Measurements from ENCODE around the gene AHNAK.

Gene AHNAK

DNA sequence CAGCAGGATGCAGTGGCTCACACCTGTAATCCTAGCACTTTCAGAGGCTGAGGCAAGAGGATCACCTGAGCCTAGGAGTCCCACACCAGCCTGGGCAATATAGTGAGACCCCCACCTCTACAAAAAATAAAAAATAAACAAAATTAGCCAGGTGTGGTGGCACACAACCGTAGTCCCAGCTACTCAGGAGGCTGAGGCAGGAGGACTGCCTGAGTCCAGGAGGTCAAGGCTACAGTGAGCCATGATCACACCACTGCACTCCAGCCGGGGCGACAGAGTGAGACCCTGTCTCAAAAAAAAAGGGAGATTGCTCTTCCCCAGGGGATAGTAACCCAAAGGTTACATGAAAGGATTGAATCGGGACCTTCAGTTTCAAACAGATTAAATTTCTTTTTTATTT lies 54.0 kb downstream of the AHNAK start:
- no peak for DNase-seq

DNA sequence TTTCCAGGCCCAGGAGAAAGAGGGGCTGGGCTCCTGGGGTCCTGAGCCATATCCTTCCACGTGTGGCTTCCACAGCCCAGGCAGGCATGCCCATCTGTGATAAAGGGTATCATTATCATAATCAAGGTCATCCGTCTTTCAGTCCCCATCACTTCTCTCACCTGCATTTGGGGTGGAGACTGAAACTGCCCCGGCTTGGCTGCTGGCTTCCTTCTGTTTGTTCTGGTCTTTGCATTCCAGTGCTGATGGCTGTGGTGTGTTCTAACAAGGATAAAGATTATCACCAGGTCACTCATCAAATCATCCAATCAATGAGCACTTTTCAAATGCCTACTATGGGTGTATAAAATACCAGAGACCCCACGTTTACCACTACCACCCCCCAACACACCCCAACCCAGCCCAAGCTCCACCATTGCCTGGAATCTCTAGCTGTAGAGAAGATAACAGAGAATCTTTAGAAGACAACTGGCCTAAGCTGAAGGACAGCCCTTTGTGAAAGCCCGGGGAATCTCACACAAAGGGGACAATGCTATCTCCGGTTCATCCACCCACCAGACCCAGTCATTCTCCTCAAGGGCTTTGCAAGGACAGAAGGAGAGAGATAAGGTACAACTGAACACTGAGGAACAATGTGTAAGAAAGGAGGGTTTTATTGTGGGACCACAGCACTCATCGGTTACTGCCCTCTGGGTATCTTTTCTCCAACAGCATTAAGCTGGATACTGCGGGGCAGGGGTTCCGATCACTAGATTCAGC lies 54.9 kb downstream of the AHNAK start:
- no peak for DNase-seq

DNA sequence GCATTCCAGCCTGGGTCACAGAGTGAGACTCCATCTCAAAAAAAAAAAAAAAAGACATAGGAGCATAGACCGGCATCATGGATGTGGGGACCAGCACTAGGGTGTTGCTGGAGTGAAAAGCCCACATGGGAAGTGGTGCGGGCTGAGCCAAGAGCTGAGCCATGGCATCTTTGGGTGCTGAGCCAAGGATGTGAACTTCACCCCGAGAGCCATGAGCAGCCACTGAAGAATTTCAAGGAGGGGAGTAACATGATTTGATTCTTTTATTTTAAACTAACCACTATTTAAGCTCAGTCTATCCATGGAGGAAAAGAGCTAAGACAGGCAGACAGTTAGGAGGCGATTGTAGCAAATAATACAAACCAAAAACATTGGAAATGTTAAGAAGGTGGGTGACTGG lies 57.4 kb downstream of the AHNAK start:
- DNase-seq = no peak

DNA sequence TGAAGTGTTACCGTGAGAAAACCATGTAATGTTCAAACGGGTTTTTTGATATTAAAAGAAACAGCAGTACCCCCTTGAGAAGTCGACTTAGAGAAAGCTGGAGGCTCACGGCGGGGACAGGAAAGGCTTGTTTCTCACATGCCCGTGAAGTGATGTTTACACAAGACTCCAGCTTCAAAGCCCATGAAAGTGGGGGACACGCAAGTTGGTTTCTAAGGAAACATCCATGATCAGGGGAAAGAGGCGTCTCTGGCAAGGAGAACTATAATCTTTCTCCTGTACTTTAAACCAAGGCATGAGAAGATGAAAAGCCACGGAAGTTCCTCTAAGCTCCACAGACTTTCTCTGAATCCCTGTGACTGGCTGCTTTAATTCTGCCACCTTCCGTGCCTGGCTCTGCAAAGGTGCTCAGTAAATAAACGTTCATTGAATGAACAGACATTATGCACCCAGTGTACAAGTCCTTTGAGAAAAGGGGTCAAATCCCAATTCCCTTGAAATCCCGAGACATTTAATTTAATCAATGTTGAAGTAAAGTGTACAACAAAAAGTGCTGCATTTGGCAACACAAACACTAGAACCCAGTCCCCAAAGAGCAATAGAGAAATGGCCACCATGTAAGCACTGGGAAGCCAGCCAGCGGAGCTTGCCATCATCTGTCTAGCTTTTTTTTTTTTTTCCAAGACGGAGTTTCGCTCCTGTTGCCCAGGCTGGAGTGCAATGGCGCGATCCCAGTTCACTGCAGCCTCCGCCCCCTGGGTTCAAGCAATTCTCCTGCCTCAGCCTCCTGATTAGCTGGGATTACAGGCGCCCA lies 58.7 kb downstream of the AHNAK start:
- peak; percentile 89 for DNase-seq

DNA sequence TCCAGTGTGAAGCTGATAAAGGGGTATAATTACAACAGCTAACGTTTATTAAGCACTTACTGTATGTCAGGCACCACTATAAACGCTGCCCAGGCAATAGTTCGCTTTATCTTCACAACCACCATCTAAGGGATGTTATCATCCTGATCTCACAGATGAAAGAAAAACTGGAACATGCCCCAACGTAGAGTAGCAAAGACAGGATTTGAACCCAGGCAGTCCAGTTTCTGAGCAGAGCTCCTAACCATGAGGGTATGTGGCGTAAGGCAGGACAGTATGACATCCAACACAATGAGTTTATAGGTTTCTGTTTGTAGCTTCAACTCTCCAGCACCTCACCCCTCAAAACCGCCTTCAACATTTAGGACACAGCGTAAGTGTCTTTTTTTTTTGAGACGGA lies 59.5 kb downstream of the AHNAK start:
- no peak for DNase-seq

DNA sequence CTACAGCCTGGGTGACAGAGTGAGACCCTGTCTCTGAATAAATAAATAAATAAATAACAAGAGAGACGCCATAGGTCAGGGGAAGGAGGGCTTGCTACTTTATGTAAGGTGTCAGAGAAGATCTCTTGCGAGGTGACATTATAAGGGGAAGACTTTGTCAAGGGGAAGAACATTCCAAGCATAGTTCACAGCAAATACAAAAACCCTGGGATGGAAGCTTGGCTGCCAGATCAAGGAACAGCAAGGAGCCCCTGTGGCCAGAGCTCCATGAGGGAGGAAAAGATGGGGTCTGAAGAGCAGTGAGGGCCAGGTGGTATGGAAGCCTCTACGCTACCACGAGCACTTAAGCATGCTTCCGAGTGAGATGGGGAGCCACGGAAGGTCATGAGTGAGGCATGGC lies 62.3 kb downstream of the AHNAK start:
- DNase-seq = no peak

DNA sequence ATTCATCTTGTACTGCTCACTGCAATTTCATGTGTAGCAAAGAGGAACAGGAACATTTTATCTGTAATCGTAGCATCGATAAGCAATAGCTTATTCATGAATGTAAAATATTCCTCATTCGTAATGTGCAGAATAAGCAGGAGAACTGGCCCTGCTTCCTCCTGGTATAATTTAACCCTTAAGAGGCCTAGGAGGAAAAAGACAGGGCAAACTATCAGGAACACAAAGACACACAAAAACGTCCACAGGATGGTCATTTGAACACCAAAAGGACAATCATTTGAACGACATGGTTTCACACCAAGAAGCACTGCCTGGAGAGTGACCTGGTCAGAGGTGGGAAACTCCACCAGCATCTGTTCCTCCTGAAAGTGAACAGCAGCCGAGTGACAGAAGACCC lies 63.9 kb downstream of the AHNAK start:
- no peak for DNase-seq

DNA sequence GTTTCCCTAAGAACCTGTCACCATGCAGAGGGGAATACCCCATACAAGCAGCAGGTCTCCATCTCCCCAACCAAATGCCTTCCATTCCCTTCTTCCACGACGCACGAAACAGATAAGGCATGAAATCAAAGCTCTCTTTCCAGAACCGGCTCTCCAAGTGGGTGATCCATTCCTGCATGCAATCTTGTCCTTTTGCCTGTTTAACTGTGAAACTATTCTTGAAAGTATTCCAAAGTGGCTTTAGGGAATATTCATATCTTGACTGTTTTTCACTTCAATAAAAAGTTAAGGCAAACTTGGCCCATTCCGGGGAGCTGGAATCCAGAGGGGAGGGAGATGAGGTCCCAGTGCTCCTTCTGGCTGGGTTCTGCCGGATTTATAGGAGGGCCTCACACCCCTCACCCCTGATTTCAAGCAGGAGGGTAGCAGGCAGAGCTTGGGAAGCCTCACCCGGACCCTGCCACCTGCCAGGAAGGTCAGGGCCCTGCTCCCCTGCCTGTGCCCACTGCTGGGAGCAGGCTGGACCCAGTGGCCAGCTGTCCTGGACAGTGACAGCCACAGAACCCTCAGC lies 66.9 kb downstream of the AHNAK start:
- DNase-seq = no peak

DNA sequence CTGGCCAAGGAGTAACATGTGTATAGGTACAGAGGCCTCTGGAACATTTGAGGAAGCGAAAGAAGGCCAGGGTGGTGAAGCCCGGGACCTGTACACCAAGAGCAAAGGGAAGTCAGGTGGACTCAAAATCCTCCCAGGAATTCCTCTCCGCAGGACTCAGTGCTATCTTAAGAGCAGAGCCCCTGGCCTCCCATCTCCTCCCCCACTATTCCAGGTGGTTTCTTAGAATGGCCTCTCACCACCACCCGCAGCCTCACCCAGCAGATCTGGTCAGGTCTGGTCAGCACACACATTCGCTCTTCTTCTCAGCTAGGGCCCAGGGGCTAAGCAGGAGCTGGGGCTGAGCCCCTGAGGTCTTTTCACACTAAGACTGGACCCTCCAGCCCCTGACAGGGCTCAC lies 68.7 kb downstream of the AHNAK start:
- no peak for DNase-seq

DNA sequence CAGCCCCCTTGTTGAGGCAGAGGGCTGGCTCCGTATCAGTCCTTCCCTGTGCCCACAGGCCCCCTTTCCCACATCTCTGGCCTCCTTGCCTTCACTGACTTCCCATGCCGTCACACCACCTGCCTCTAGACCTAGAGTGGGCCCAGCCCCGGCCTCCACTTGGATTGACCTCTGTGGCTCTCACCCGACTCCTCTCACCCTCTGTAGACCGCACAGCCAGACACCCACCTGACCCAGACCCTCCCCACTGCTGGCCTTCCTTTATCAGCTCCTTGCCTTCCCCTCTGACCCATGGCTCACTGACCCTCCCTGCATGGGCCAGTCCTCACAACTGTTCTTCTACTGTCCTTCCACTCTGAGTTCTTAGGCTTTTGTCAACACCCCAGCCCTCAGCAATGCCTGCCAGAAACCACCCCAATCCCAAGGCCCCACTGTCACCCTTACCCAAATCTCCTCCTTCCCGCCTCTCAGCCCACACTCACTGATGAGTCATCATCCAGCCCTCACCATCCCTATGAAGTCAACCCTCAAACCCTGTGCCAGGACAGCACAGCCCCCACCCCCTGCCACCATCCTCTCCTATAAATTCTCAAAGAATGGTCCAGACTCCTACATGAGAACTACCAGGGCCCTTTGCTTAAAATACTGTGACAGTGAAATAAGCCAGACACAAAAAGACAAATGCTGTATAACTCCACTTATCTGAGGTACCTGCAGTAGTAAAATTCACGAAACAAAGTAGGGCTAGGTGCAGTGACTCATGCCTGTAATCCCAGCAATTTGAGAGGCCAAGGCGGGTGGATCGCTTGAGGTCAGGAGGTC lies 74.3 kb downstream of the AHNAK start:
- no peak for DNase-seq

DNA sequence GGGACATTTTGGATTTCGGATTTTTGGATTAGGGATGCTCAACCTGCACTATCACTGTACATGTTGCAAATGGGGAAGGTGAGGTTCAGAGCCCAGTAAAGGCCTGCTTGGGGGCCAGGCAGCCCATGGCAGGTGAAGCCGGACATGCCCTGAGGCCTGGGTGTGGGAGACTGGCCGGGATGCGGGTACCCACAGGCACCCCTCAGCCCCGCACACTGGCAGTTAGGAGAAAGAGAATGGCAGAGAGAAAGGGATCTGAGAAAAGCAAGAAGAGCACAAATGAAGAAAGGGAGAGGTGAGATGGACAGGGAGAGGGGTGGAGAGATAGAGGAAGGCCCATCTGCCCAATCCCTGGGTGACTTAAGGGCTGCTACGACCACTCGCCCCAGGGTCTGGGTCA lies 75.0 kb downstream of the AHNAK start:
- no peak for DNase-seq

DNA sequence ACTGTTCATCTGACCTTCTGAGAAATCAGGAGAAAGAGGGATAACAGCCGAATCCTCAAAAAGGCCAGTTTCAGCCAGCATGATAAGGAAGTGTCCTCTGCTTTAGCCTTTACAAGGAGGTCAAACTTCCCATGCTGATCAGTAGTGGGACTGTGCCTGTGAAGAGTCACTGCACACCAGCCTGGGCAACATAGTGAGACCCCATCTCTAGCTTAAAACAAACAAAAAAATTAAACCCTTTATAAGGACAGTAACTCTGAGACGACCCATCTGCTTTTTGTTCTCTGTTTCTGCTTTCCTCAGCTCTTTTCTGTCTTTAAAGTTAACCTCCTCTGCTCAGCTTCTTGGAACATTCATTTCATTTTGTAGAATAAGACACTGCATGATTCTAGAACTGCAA lies 78.0 kb downstream of the AHNAK start:
- no peak for DNase-seq

DNA sequence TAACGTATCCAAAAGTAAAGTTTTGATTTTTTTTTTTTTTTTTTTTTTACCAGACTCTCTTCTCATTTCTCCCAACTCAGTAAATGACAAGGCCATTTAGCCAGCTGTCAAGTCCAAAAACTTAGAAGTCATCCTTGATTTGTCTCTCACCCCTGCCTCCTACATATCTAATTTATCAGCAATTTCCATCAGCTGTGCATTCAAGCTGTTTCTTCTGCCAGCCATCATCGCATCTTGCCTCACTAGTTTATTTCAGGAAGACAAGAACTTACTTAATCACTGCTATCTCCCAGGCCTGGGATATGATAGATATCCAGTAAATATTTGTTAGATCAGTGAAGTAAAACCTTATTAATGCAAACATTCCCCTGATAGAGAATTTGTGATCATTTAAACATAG lies 80.2 kb downstream of the AHNAK start:
- DNase-seq = no peak

DNA sequence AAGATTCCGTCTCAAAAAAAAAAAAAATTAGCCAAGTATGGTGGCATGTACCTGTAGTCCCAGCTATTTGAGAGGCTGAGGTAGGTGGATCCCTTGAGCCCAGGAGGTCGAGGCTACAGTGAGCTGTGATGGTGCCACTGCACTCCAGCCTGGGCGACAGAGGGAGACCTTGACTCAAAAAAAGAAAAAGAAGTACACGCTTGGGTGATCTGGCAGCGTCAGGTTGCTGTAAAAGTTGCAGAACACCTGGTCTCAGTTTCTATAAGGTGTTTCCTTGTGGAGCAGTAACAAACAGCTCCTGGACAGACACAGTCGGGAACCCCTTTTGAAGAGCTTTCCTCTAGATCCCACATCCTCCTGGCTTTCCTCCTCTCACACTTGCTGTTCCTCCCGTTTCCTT lies 82.0 kb downstream of the AHNAK start:
- peak; percentile 81 for DNase-seq

DNA sequence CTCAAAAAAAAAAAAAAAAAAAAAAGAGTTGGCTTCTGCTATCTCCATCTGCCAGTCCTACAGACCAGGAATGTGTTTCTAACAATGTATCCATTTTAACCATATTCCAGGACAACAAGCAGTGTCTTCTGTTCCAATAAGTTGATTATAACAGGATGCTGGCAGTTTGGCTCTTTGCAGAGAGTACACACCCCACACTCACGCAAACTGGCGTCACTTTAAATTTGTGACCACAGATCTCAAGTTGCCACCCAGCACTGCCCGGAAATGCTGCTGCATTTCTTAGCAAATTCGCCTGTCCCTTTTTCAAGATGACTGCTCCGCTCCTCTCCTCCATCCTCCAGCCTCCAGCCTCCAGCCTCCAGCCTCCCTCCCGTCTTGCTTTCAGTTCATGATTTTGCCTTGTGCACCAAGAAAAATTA lies 83.5 kb downstream of the AHNAK start:
- peak; percentile 41 for DNase-seq

DNA sequence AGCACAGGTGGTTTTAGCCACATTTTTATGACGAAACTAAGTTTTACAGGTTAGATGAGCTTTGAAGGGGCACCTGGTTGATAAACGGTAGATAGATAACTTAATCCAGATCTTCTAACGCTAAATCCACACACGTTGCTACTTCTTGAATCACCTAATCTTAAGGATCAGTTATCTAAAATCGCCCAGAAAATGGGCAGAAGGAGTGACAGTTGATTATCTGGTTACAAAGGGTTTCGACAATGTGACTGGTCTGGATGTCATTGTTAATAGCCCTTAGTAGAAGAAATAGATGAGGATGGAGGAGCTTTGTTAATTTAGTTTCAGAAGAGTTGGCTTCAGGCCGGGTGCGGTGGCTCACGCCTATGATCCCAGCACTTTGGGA lies 84.1 kb downstream of the AHNAK start:
- DNase-seq = no peak

DNA sequence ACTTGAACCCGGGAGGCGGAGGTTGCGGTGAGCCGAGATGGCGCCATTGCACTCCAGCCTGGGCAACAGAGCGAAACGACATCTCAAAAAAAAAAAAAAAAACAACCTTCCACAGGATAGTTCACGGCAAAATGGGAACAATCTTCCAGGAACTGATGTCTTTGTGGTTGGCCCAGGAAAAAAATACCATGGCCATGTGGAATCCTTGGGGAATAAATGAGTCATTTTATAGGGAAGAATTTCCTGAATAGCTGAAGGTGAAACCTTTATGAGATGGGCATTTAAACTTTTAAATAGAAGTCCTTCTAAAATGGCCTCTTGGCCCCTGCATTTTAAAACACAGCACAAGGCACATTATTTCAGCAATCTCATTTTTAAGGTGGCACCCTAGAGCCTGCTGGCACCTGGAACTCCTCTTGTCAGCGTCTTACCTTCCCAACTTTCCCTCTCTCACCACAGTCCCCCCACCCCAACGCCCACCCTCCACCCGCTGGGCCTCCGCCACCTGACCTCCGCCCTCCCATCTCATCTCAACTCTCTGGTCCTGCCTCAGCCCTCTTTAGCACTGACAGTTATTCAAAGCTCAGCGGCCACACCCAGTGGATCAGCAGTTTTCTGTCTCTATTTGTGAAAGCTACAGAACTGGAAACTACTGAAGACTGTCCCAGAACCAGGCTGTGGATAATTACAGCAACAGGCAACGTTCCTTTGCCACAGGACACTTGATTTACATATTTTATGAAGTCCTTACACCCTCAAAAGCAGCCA lies 84.7 kb downstream of the AHNAK start:
- no peak for DNase-seq

DNA sequence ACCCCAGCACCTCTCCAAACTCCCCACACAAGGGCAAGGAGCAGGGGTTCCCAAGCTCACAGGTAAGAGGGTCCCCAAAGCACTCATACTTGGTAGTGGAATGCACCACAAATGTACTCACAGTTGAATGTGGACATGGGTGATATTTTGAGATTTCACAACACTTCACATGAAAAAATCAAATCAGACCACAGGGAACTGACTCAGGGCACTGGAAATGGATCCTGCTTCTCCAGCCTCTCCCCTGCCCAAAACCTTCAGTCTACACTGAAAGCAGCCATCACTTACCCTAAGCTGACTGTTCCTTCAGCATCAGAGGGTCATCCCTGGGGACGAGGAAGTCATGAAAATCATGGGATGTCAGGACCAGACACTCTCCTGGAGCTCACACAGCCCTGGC lies 87.5 kb downstream of the AHNAK start:
- DNase-seq = no peak

DNA sequence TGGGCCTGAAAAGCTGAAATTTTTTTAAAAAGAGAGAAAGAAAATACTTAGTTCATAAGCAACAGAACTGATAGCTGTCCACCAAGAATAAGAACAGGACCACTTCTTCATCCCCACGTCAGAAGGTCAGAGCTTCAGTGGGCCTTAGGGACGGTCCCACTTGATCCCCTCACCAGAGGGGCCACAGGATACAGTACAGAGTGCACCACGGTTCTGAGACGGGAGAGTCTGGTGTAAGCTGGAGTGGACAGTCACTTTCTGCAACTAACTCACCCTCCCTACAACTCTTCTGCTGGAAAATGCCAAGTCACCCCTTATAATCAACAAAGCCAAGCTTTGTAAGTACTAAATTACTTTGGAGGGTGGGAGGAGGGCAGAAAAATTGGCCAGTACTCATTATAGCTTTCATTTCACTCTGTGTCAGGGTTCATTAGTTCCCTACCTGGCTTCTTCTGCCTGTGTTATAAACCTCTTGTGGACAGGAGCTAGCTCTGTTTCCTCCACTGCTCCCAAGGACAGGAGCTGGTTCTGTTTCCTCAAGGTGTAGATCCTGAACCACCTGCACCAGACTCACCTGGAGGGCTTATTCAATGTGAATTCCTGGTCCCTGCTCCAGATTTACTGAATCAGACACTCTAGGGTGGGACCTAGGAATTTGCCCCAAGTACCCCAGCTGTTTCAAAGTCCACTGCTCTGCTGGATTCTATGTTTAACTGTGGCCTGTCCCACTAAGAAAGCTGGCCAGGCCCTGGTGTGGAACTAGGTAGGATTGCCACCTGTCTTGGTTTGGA lies 88.2 kb downstream of the AHNAK start:
- DNase-seq = no peak

DNA sequence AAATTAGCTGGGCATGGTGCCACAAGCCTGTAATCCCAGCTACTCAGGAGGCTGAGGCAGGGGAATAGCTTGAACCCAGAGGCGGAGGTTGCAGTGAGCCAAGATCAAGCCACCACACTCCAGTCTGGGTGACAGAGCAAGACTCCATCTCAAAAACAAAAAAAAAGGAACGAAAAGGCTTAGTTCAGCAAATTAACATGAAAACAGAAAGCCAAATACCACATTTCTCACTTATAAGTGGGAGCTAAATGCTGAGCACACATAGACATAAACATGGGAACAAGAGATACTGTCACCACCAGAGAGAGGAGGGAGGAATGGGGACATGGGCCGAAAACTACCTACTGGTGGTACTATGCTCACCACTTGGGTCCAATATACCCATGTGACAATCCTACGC lies 89.1 kb downstream of the AHNAK start:
- DNase-seq = peak; percentile 6

DNA sequence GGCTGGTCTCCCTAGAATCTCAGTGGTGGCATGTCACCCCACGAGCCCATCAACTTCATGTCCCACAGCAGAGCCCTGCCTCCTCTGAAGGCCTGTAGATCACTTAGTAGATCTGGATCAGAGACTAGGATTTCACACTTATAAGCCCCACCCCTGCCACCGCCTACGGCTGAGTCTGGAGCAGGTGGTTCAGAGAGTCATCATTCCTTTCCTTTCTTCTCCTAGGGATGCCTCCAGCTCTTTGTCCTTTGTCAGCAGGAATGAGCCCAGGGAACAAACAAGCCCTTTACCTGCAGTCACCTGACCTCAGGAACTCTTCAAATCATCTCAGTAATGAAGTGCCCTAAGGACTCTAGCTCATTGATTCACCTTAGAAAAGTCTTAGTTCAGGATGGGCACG lies 90.0 kb downstream of the AHNAK start:
- peak; percentile 7 for DNase-seq

Data from NCI-H2171 treated with DMSO at 0.1 percent for 48 hours (cell line).